WI38 (cell line): ENCODE data around the gene HCN4.

Experiments used
- H3K4me3 ChIP-seq: 2 replicates; pipeline ENCODE4 v1.5.1; 2011; ENCODE audit warnings: low read depth, mild to moderate bottlenecking, control low read depth, low read length
- TF ChIP-seq, protein P1 (sequence below): IDR thresholded peaks from 2 replicates; pipeline ENCODE4 v1.5.1; 2012; ENCODE audit warnings: low read depth, mild to moderate bottlenecking, control low read depth, low read length

Gene HCN4

DNA sequence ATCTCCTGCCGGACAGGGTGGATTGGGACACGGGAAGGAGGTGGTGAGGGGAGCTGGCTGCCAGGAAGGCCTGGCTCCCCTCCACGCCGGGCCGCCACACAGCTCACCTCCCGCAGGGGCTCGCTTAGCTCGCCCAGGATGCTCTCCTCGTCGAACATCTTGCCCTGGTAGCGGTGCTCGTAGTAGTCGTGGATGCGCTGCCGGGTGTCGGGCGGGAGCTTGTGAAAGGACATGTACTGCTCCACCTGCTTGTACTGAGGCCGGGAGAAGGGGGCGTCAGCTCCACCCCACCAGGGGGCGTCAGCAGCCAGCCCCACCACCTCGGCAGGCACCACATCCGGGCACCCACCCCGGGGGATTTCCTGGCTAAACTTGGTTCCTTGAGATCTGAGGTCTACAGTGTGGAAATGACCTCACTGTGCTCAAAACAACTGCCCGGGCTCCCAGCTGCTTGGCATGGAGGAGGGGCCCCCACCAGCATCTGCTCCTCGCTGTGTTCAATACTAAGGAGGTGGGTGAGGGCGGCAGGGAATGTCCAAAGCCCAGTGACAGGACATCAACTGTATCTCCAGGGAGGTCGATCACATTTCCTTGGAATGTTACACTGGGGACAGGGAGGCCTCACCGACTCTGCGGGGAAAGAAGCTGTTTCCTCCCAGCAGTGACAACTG is 43.4 kb downstream of the HCN4 start:
- no peak overlapping the region for H3K4me3 ChIP-seq
- TF ChIP-seq, protein P1, sequence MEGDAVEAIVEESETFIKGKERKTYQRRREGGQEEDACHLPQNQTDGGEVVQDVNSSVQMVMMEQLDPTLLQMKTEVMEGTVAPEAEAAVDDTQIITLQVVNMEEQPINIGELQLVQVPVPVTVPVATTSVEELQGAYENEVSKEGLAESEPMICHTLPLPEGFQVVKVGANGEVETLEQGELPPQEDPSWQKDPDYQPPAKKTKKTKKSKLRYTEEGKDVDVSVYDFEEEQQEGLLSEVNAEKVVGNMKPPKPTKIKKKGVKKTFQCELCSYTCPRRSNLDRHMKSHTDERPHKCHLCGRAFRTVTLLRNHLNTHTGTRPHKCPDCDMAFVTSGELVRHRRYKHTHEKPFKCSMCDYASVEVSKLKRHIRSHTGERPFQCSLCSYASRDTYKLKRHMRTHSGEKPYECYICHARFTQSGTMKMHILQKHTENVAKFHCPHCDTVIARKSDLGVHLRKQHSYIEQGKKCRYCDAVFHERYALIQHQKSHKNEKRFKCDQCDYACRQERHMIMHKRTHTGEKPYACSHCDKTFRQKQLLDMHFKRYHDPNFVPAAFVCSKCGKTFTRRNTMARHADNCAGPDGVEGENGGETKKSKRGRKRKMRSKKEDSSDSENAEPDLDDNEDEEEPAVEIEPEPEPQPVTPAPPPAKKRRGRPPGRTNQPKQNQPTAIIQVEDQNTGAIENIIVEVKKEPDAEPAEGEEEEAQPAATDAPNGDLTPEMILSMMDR, result no peak; the same call in 1 of the 2 replicates

DNA sequence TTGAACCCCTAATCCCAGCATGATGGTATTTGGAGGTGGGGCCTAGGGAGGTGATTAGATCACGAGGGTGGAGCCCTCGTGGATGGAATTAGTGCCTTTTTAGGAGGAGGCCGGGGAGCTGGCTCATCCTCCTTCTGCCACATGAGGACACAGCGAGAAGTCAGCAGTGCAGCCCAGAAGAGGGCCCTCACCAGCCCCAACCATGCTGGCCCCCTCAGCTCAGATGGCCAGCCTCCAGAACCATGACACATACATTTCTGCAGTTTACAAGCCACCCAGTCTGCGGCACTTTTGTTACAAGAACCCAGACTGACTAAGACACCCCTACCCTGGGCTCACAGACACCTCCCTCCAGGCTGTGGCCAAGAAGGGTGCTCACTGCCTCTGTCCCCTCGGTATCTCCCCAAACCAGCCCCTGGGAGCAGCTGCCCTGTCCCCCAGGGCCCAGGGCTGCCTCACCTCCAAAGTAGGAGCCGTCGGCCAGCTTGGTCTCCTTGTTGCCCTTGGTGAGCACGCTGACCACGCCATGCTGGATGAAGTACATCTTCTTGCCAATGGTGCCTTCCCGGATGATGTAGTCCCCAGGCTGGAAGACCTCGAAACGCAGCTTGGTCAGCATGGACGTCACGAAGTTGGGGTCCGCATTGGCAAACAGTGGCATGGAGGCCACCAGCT is 44.1 kb downstream of the HCN4 start:
- no peak overlapping the region for H3K4me3 ChIP-seq
- TF ChIP-seq, protein P1, result no peak

DNA sequence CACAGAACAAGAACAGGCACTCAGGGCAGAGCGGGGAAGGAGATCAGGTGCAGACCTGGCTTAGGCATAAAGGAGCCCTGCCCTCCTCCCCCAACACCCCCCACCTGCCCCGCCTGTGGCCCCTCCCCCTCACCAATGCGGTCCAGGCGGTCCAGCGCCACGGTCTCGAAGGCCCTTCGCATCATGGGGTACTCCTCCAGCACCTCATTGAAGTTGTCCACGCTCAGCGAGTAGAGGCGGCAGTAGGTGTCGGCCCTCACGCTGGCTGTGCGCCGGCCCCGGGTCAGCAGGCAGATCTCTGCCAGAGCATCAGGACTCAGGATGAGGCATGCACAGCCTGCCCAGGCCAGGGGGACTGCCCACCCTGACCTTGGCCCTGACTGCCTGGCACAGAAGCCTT is 44.8 kb downstream of the HCN4 start:
- no peak overlapping the region for H3K4me3 ChIP-seq
- TF ChIP-seq, protein P1, result no peak

DNA sequence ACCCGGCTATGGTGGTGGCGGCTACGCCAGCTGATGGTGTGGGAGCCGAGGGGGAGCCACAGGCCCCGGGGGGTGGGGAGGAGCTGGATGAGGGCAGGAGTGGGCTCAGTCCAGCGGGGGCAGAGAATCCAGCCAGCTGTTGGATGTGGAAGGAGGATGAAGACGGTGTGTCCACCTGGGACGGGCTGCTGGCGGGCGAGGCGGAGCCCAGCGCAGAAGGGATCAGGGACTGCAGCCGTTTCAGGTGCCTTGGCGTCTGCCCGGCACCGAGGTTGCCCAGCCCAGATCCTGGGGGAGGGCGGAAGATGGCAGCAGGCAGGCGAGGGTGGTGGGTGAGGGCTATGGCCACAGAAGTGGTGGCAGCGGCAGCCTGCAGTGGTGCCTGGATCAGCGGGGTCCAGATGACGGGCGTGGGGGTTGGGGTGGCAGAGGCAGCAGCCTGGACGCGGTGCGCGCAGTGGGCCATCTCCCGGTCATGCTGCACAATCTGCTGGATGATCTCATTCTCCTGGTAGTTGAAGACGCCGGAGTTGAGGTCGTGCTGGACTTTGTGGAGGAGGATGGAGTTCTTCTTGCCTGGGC is 45.3 kb downstream of the HCN4 start:
- H3K4me3 ChIP-seq, result no peak overlapping the region
- TF ChIP-seq, protein P1, result no peak

DNA sequence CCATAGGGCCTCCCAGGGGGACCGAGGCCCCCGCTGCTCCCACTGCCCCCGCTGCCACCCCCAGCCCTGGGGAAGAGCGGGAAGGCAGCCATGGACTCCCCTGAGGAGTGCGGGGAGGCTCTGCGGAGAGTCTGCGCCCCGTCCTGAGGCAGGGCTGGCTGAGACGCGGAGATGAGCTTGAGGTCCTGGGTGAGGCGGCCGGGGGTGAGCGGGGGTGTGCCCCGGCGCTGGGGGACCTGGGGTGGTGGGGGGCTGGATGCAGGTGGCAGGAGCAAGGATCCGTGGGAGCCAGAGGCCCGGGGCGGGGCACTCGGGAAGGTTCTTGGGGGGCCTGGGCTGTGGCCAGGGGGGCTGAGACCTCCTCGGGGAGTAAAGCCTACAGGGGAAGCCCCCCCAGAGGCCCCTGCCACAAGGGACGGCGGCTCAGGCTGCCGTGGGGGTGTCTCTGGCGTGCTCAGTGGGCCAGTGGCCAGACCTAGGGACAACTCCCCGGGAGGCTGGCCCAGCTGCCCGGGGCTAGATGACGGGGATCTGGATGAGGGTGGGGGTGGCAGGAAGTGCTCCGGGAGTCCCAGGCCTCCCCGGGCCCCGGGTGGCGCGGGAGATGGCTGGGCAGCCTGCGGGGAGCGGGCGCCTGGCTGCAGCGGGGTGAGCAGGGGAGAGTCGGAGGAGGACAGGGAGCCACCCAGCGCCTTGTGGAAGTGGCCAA is 45.9 kb downstream of the HCN4 start:
- no peak overlapping the region for H3K4me3 ChIP-seq

DNA sequence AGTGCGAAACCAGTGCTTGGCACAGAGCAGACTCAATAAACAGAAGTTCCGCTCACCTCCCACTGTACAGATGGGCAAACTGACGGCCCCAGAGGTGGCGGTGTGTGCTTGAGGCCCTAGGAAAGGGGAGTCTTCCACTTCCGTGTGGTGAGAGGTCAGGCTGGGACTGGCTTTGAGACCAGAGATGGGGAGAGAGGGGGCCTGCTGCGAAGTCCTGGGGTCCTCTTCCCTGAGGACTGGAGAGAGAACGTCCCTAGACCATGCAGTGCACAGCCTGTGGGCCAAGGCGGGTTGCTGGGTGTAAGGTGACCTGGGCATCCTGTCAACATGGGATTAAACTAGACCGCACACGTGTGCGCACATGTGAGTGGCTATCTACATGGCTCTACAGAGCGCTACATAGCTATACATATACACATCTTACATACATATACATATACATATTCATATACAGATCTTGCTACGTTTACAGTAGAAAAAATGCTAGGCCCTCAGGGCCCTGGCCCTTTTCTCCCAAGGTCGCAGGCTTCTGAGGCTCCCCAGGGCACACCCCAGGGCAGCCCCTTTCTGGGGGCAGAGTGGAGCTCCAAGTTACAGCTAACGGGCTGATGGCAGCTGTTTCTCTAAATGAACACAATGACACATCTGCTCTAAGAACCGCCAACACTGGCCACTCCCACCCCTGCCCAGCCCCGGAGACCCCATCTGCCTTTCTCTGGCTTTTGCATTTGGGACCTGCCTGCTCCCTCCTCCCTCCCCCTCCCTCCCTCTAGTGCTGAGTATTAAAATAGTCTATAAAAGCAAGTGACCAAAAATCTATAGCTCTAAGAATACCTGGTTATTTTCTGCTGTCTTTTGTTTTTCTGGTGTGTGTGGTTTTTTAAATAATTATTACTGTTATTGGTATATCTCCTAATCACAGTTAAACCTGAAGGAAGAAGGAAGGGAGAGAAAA is 47.0 kb downstream of the HCN4 start:
- H3K4me3 ChIP-seq, result no peak overlapping the region
- TF ChIP-seq, protein P1, result no peak

More for the DNA sequence above, 45.9 kb downstream of the HCN4 start:
- TF ChIP-seq, protein P1, result no peak
